ENCODE results near the gene SHB.
A peak's percentile ranks its signal among the peaks of the same experiment; 100 is the strongest.

The SHB gene

GRCh38 chr9:37965116-37965515 lies 103.9 kb downstream of the SHB start:
- H3K27ac Mint-ChIP-seq, result no peak overlapping the region
- no peak overlapping the region for H3K4me3 Mint-ChIP-seq

GRCh38 chr9:37964740-37965081 lies 104.3 kb downstream of the SHB start:
- no peak overlapping the region for H3K4me3 Mint-ChIP-seq
- H3K27ac Mint-ChIP-seq, result no peak overlapping the region
- no peak for ATAC-seq
- H3K4me1 Mint-ChIP-seq, result peaks cover 12% of the 10 kb centered on the region
- no peaks in the 10 kb centered on the region for H3K27me3 Mint-ChIP-seq
- H3K36me3 Mint-ChIP-seq, result no peaks in the 10 kb centered on the region
- no peaks in the 10 kb centered on the region for H3K9me3 Mint-ChIP-seq

More at GRCh38 chr9:37965116-37965515, 103.9 kb downstream of the SHB start:
- Mint-ChIP-seq H3K4me1 (peaks cover 12% of the 10 kb centered on the region), H3K36me3 (no peaks in the 10 kb centered on the region), H3K9me3 (no peaks in the 10 kb centered on the region), H3K27me3 (no peaks in the 10 kb centered on the region)
- ATAC-seq, result no peak

DNA sequence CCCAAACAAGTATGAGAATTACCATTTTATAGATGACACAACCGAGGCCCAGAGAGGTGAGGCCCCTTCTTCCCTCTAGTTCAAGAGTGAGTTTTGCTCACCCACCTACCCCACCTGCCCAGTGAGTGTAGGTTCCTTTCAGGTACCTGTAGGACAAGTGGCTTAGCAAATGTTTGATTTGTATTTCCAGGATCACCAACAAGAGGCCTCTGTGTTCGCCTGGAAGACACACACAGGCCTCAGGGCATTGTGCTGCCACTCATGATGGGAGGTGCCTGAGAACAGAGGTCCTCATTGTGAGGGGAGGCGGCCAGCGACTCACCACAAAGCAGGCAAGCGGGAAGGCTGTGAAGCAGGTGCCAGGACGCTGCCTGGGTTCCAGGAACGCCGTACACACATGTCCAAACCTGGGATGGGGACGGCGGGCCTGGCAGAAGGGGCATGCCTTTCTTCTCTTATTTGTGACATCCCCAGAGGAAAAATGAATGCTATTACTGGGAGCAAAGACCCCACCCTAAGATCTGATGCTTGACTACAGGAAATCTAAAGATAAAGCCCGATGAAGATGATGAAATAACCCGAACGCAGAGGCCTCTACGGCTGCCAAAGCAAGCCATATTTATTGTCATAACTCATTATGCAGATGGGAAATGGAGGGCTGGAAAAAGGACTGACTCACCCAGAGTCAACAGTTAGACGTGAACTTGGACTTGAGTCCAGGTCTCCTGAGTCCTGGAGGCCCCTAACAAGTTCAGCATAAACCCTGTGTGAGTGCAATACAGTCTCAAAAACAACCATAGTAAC lies 104.9 kb downstream of the SHB start:
- peaks cover 12% of the 10 kb centered on the region for H3K4me1 Mint-ChIP-seq
- ATAC-seq, result no peak
- no peaks in the 10 kb centered on the region for H3K27me3 Mint-ChIP-seq
- H3K9me3 Mint-ChIP-seq, result no peaks in the 10 kb centered on the region
- H3K4me3 Mint-ChIP-seq, result no peak overlapping the region
- H3K36me3 Mint-ChIP-seq, result no peaks in the 10 kb centered on the region
- no peak overlapping the region for H3K27ac Mint-ChIP-seq

DNA sequence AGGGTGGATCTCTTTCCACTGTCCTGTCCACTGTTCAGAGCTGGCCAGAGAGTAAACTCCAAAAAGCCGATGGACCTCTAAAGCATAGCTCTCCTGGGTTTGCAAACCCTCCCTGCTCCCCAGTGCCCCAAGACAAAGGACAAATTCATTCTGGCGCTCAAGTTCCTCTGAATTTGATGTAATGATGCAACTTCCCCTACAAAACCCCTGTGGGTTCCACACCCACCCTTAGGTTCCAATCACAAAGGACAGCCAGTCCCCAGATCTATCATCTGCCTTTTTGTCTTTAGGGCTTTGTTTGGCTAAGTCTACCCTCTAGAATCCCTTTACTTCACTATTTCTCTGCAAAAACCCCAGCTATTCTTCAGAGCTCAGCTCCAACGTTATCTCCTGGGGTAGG lies 107.7 kb downstream of the SHB start:
- no peaks in the 10 kb centered on the region for H3K27me3 Mint-ChIP-seq
- no peak for ATAC-seq
- no peaks in the 10 kb centered on the region for H3K36me3 Mint-ChIP-seq
- no peak overlapping the region for H3K4me3 Mint-ChIP-seq
- no peaks in the 10 kb centered on the region for H3K9me3 Mint-ChIP-seq
- peaks cover 12% of the 10 kb centered on the region for H3K4me1 Mint-ChIP-seq
- H3K27ac Mint-ChIP-seq, result peak overlapping the region; percentile 11

- peak overlapping the region; percentile 11 for H3K27ac Mint-ChIP-seq
- H3K9me3 Mint-ChIP-seq, result no peaks in the 10 kb centered on the region
- H3K4me3 Mint-ChIP-seq, result no peak overlapping the region
- ATAC-seq, result no peak
- H3K36me3 Mint-ChIP-seq, result no peaks in the 10 kb centered on the region
- no peaks in the 10 kb centered on the region for H3K27me3 Mint-ChIP-seq
- peaks cover 12% of the 10 kb centered on the region for H3K4me1 Mint-ChIP-seq
Observed at GRCh38 chr9:37960631-37961030, 108.4 kb downstream of the SHB start.

GRCh38 chr9:37959976-37960375 lies 109.1 kb downstream of the SHB start:
- Mint-ChIP-seq H3K9me3 (no peaks in the 10 kb centered on the region), H3K27me3 (no peaks in the 10 kb centered on the region), H3K36me3 (peaks cover 2% of the 10 kb centered on the region), H3K4me3 (no peak overlapping the region), H3K27ac (no peak overlapping the region), H3K4me1 (peaks cover 12% of the 10 kb centered on the region)
- ATAC-seq, result no peak

GRCh38 chr9:37958154-37958553 lies 110.9 kb downstream of the SHB start:
- H3K27ac Mint-ChIP-seq, result no peak overlapping the region
- no peak for ATAC-seq
- H3K27me3 Mint-ChIP-seq, result no peaks in the 10 kb centered on the region
- peaks cover 30% of the 10 kb centered on the region for H3K4me1 Mint-ChIP-seq
- no peaks in the 10 kb centered on the region for H3K9me3 Mint-ChIP-seq
- peaks cover 8% of the 10 kb centered on the region for H3K36me3 Mint-ChIP-seq
- H3K4me3 Mint-ChIP-seq, result no peak overlapping the region

GRCh38 chr9:37957664-37957953 lies 111.4 kb downstream of the SHB start:
- Mint-ChIP-seq H3K9me3 (no peaks in the 10 kb centered on the region), H3K27ac (no peak overlapping the region), H3K27me3 (no peaks in the 10 kb centered on the region), H3K36me3 (peaks cover 12% of the 10 kb centered on the region), H3K4me3 (no peak overlapping the region), H3K4me1 (peaks cover 35% of the 10 kb centered on the region)
- no peak for ATAC-seq

DNA sequence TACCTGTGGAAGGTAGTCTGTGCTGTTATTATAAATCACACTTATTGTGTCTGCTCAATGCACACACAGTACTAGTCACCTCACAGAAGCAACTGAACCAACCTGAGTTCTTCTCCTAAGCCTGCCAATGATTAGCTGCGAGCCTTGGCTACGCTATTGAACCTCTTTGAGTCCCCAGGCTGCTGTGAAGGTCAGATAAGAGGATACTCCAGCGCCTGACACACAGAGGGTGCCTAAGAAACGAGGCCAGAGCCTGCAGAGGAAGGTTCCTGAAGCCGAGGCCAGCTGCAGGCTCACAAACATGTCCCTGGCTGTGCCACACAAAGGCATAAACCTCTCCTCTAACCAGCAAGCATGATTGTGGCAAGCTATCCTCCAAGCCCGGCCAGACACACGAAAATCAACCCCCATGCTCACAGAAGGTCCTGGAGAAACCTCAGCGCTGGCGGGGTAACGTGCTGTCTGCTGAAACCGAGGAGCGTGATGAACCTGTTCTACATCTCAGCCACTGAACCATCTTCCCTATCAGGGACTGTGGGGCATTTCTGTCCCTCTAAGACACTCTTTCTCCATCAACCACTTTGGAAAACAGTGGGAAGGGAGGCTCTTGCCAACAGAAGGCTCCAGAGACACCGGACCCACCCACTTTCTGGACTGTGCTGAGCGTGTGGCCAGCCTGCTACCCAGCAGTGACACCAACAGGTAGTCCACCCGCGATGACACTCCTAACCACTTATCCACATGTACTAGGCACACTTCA lies 111.9 kb downstream of the SHB start:
- no peak for ATAC-seq
- H3K4me3 Mint-ChIP-seq, result no peak overlapping the region
- peaks cover 4% of the 10 kb centered on the region for H3K9me3 Mint-ChIP-seq
- H3K4me1 Mint-ChIP-seq, result peaks cover 41% of the 10 kb centered on the region
- no peak overlapping the region for H3K27ac Mint-ChIP-seq
- H3K36me3 Mint-ChIP-seq, result peaks cover 18% of the 10 kb centered on the region
- H3K27me3 Mint-ChIP-seq, result no peaks in the 10 kb centered on the region

DNA sequence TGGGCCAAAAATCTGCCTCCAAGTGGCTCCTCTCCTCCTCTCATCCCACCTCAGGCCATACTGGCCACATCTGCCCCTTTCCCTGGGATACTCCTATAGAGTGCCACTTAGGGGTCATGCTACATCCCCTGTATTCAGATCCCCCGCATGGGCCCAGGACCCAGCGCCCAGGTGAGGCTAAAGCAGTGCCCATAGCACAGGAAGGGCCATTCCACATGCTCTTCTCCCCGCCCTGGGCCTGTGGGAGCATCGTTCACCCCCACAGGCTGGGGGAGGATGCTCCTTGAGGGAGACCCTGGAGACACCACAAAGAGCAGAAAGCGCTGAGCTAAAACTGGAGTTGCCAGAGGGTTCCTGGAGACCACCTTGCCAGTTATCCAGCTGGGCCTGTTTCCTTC lies 112.6 kb downstream of the SHB start:
- no peak overlapping the region for H3K27ac Mint-ChIP-seq
- H3K36me3 Mint-ChIP-seq, result peaks cover 24% of the 10 kb centered on the region
- no peak for ATAC-seq
- H3K4me3 Mint-ChIP-seq, result no peak overlapping the region
- H3K27me3 Mint-ChIP-seq, result peaks cover 3% of the 10 kb centered on the region
- peaks cover 41% of the 10 kb centered on the region for H3K4me1 Mint-ChIP-seq
- H3K9me3 Mint-ChIP-seq, result peaks cover 7% of the 10 kb centered on the region

- peaks cover 39% of the 10 kb centered on the region for H3K4me1 Mint-ChIP-seq
- ATAC-seq, result no peak
- H3K36me3 Mint-ChIP-seq, result peaks cover 30% of the 10 kb centered on the region
- H3K27ac Mint-ChIP-seq, result no peak overlapping the region
- no peak overlapping the region for H3K4me3 Mint-ChIP-seq
- peaks cover 7% of the 10 kb centered on the region for H3K9me3 Mint-ChIP-seq
- H3K27me3 Mint-ChIP-seq, result peaks cover 8% of the 10 kb centered on the region
Observed at GRCh38 chr9:37955781-37956422, 113.1 kb downstream of the SHB start.

- ATAC-seq, result peak; percentile 34
- Mint-ChIP-seq H3K36me3 (peaks cover 32% of the 10 kb centered on the region), H3K9me3 (peaks cover 7% of the 10 kb centered on the region), H3K4me3 (no peak overlapping the region), H3K4me1 (peaks cover 37% of the 10 kb centered on the region), H3K27me3 (peaks cover 11% of the 10 kb centered on the region), H3K27ac (peak overlapping the region; percentile 90)
Observed at GRCh38 chr9:37954581-37954981, 114.4 kb downstream of the SHB start.

DNA sequence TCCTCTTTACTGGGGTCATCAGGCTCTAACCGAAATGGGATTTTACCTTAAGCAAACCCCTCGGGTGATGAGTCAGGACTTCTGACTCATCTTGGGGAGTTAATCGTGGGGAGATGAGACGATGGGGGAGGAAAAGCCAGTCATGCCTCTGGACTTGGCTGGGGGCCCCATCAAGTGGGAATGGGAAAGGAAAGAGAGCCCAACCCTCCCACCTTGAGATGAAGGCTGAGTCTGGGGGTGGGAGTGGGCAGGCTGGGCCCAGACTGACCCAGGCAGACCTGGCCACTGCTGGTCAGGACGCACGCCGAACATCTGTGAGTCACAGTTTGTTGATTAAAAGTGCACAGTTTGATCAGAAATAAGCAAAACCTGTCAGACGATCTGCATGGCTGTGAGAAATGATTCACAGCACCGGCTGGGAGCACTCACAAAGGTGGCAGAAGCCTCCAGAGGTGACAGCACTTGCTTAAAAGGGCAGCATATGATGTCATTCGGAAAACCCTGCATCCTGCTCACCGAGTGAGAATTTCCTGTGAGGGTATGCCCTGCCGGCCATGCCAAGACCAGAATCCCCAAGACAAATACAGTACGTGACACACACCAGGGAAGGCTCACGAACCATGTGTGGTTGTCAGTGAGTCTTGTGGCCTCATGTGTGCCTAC lies 115.1 kb downstream of the SHB start:
- H3K9me3 Mint-ChIP-seq, result peaks cover 7% of the 10 kb centered on the region
- peak overlapping the region; percentile 90 for H3K27ac Mint-ChIP-seq
- peak overlapping the region; percentile 34 for H3K4me3 Mint-ChIP-seq
- H3K4me1 Mint-ChIP-seq, result peaks cover 37% of the 10 kb centered on the region
- peaks cover 32% of the 10 kb centered on the region for H3K36me3 Mint-ChIP-seq
- H3K27me3 Mint-ChIP-seq, result peaks cover 11% of the 10 kb centered on the region
- peak; percentile 86 for ATAC-seq

DNA sequence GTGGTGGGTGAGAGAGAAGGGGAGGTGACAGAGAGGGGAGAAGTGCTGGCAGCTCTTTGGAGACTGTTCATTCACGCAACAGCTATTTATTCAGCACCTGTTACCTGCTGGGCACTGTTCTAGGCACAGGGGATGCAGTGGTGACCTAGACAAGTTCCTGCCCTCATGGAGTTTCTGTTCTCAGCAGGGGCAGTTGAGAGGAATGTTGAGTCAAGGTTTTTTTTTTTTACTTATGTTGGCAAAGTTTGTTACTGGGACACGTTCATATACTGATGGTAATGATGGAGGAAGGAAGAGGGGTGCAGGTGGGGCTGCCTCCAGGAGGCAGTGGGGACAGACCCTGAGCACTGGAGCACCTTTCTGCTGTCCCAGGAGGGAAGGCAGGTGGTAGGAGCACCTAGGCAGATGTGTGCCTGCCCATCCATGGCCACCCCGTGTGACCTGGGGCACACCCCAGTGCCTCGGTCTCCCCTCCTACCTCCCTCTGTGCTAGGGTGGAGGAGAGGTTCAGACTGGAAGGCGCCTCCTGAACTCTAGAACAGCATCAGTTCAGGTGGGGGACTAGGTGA lies 115.7 kb downstream of the SHB start:
- H3K4me1 Mint-ChIP-seq, result peaks cover 37% of the 10 kb centered on the region
- ATAC-seq, result no peak
- peak overlapping the region; percentile 34 for H3K4me3 Mint-ChIP-seq
- H3K9me3 Mint-ChIP-seq, result peaks cover 7% of the 10 kb centered on the region
- H3K36me3 Mint-ChIP-seq, result peaks cover 32% of the 10 kb centered on the region
- H3K27me3 Mint-ChIP-seq, result peaks cover 11% of the 10 kb centered on the region
- peak overlapping the region; percentile 90 for H3K27ac Mint-ChIP-seq

DNA sequence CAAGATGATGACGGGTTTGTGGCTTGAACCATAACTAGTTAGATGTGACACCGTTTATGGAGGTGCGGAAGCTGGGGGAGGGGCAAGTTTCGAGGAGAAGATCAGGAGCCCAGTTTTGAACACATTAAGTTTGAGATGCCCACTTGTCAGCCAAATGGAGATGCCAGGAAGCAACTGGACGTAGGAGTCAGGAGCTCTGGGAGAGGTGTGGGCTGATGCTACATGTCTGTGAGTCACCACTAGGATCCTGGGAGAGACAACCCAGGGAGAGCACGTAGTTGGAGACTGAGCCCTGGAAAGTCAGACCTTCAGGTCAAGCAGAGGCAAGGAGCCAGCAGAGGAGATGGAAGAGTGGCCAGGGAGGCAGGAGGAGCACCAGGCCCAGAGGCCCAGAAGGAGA lies 116.3 kb downstream of the SHB start:
- Mint-ChIP-seq H3K27me3 (peaks cover 11% of the 10 kb centered on the region), H3K36me3 (peaks cover 32% of the 10 kb centered on the region), H3K4me3 (no peak overlapping the region), H3K4me1 (peaks cover 37% of the 10 kb centered on the region), H3K9me3 (peaks cover 7% of the 10 kb centered on the region), H3K27ac (peak overlapping the region; percentile 90)
- no peak for ATAC-seq

Measured in stimulated activated memory B cell treated with anti-CD40 and anti-IgM and Interleukin-4, amounts not matched to agents 10 μg/mL and 1 μg/mL and 100 μg/mL, for 72 hours (primary cell).